HG03103 (cell line): ENCODE data around the gene WIPF3.

ENCODE experiments used
- ATAC-seq: cut with Tn5 transposase; IDR thresholded peaks from one replicate; pipeline ENCODE4 v1.9.1; 2021; ENCODE audit warnings: low read depth; ENCODE audit not compliant: unreplicated experiment

The WIPF3 gene

DNA sequence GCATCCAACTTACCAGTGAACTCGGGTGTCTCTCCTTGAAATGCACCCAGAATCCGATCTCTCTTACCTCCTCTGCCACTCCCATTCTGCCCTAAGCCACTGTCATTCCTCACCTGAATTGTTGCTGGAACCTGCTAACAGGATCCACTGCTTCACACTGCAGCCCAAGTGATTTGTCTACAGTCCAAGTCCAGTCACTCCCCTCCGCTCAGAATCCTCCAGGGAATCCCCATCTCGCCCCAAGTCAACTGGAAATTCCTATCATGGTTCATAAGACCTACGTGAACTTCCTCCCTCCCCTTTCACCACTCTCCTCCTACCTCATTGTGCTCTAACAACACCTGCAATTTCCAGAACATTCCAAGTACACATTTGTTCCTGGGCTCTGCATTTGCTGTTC lies 92.0 kb downstream of the WIPF3 start:
- no peak for ATAC-seq

DNA sequence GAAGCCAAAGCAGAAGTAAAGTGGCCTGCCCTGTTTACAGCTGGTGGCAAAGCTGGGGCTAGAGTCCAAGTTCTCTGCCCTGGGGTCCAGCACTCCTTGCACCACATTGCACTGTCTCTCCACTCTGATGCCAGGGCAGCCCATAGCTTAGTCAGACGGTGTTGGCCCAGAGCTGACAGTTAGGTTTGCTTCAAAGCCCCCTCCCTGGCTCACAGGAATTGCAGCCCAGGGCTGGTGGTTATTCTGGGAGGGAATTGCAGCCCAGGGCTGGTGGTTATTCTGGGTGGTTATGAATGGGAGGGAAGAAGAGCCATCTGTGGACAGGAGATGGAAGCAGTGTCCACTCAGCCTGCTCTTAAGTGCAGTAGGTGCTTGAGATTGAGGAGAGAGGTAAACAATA lies 94.4 kb downstream of the WIPF3 start:
- ATAC-seq: no peak

- ATAC-seq: no peak
Observed at GRCh38 chr7:29906200-29907022, 100.1 kb downstream of the WIPF3 start.

DNA sequence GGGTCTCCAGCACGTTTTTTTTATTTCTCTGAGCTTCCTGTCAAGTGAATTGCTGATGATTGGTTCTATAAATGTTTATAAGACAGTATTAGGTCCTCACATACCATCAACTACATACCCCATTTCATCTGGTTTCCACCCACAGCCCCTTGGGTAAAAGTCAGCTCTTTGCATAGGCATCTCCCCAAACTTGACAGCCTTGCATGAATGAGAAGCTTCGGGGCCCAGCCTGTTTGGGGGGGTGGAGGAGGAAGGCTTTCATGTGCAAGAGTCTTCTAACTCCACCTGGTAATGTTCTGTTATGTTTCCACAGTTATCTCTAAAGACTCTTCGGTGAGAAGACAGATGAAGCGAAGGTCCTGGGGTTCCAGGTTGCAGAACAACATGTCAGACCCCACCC lies 107.9 kb downstream of the WIPF3 start:
- no peak for ATAC-seq

DNA sequence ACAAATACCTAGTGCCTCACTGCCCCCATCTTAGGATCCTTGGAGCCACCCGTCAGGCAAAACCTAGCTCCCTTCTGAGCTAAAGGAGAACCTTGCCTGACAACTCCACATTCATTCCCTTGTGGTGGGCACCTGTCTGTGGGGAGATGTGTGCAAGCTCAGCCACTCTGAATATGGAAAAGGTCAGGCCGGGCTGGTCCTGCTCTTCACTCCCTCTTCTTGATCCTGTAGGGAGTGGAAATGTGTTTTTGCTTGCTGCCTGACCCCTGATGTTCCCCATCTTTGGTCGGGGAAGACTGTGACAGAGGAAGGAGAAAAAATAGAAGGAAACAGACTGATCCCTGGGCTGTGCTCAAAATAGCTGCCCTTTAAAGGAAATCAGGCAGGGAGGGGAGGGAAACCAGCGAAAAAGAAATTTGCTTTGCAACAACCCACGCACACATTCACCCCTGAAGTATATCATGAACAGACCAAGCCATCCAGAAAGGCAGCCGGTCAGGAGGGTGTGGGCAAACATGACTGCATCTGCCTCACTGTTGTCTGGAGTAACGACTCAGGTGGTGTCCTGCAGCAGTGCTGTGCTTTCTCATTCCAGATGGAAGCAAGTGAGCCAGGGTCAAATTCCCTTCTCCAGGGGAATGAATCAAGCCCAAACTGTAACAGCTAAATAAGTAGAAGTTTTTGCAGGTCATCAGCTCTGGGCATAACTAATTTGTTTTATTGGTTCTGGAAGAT lies 109.3 kb downstream of the WIPF3 start:
- ATAC-seq: no peak

GRCh38 chr7:29917641-29918040 lies 111.3 kb downstream of the WIPF3 start:
- ATAC-seq: no peak

GRCh38 chr7:29918850-29919249 lies 112.5 kb downstream of the WIPF3 start:
- no peak for ATAC-seq

DNA sequence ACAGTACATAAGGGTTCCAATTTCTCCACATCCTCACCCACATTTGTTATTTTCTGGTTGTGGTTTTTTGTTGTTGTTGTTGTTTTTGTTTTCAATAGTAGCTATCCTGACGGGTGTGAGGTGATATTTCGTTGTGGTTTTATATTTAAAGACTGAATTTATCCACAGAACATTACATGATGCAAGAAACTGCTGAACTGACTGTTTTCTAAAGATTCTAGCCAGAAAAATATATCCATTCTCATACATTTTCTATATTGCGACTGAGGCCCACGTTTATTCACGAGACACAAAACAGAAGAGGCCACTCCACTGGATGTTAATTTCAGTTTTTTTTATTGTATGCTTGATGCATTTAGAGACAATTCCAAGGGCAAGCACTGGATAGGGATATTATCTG lies 113.5 kb downstream of the WIPF3 start:
- no peak for ATAC-seq

GRCh38 chr7:29920491-29920890 lies 114.2 kb downstream of the WIPF3 start:
- no peak for ATAC-seq

DNA sequence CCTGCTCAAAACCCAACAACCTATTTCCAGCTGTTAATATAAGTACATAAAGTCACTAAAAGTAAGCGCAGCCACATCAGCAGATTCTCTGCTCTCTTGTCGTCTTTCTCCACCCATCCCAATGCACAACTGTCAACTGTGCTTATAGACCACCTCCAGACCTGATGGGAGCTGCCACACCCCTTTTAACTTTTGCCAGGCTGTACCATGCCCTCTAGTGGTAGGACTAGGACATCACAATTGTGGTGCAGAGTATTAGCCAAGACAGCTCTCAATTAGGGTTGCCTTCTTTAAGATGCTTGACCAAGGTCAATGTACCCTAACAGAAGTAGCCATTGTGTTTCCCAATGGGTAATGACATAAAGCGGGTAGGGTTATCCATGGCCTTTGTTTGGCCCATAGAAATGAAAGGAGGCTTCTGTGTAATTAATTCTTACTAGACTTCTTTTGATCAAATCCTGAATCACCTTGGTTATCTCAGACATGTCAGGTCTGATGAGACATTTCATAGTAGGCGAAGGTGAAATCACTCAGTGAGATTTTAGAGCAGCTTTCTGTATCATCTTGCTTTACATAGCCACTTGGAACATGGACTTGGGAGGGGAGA lies 115.2 kb downstream of the WIPF3 start:
- ATAC-seq: peak; percentile 87

- ATAC-seq: no peak
Observed at GRCh38 chr7:29922921-29923700, 116.8 kb downstream of the WIPF3 start.

GRCh38 chr7:29924006-29924405 lies 117.7 kb downstream of the WIPF3 start:
- no peak for ATAC-seq

- ATAC-seq: no peak
Observed at GRCh38 chr7:29924684-29925083, 118.4 kb downstream of the WIPF3 start.

GRCh38 chr7:29926216-29926615 lies 119.9 kb downstream of the WIPF3 start:
- ATAC-seq: no peak

- ATAC-seq: no peak
Observed at GRCh38 chr7:29926741-29927140, 120.4 kb downstream of the WIPF3 start.

DNA sequence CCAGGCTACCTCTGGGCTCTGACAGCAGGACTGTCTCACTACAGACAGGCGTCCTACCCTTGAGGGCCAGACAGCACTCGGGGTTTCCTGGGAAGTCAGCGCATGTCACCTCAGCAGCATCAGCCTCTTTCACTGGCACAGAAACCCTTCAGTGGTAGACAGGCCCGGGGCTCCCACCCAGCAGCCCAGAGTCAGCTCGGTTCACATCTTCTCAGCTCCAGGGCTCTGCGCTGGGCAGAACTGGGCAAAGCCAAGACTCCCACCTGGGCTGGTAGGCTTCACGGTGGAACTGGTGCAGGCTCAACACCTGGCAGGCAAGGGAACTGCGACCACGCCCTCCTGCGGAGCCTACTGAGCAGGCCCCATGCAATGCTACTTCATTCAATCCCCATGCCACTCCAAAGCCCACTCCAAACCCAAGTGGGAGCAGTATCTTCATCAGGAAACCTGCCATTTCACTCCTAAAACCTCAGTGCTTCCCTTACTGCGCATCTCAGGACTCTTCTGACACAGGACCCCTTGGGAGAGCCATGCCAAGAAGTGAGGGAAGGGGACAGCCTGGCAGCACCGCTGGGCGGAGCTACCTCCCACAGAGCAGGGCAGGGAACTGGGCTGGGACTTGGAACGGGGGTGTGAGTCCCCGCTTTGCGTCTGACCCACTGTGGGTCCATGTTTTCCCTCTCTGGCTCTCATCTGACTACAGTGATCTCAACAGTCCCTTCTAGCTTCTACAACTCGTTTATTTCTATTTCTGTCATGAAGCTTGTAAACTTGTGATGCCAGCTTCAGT lies 122.9 kb downstream of the WIPF3 start:
- no peak for ATAC-seq

GRCh38 chr7:29935111-29935510 lies 128.8 kb downstream of the WIPF3 start:
- ATAC-seq: no peak

GRCh38 chr7:29937132-29937531 lies 130.8 kb downstream of the WIPF3 start:
- no peak for ATAC-seq

- no peak for ATAC-seq
Observed at GRCh38 chr7:29940199-29940598, 133.9 kb downstream of the WIPF3 start.

- no peak for ATAC-seq
Observed at GRCh38 chr7:29945259-29945809, 139.0 kb downstream of the WIPF3 start.
